H9 (cell line): ENCODE measurements around the gene TRAF3. TPM values are rescaled to one million over a fixed set of nuclear protein-coding genes. Genes with fewer than 3 reads are reported as not detected.
A peak's percentile ranks its signal among the peaks of the same experiment; 100 is the strongest.

Source experiments
- DNase-seq: peaks from one replicate; pipeline ENCODE4 v3.0.0-alpha.2; 2017
- H2AFZ ChIP-seq: one replicate; pipeline ENCODE4 v1.6.1; 2013; ENCODE audit warnings: mild to moderate bottlenecking, low read length, control low read depth, moderate library complexity
- H2AK5ac ChIP-seq: 2 replicates; pipeline ENCODE4 v1.6.1; 2013; ENCODE audit warnings: low read length, control low read depth, mixed read lengths; ENCODE audit not compliant: insufficient read length
- H2BK120ac ChIP-seq: one replicate; pipeline ENCODE4 v1.6.1; 2013; ENCODE audit warnings: low read depth, mild to moderate bottlenecking, low read length, control low read depth, inconsistent platforms; ENCODE audit not compliant: poor library complexity, severe bottlenecking
- H2BK12ac ChIP-seq: 2 replicates; pipeline ENCODE4 v1.6.1; 2013; ENCODE audit warnings: low read length, control low read depth, mixed read lengths, low read depth; ENCODE audit not compliant: insufficient read length
- H2BK15ac ChIP-seq: 2 replicates; pipeline ENCODE4 v1.6.1; 2013; ENCODE audit warnings: low read depth, low read length, control low read depth
- H2BK20ac ChIP-seq: one replicate; pipeline ENCODE4 v1.6.1; 2013; ENCODE audit warnings: low read depth, mild to moderate bottlenecking, low read length, control low read depth, inconsistent platforms; ENCODE audit not compliant: poor library complexity, severe bottlenecking
- H2BK5ac ChIP-seq: 2 replicates; pipeline ENCODE4 v1.6.1; 2013; ENCODE audit warnings: low read length, control low read depth, mixed read lengths; ENCODE audit not compliant: insufficient read length
- H3K14ac ChIP-seq: 2 replicates; pipeline ENCODE4 v1.6.1; 2013; ENCODE audit warnings: low read length, control low read depth; ENCODE audit not compliant: insufficient read depth
- H3K18ac ChIP-seq: 2 replicates; pipeline ENCODE4 v1.6.1; 2013; ENCODE audit warnings: low read depth, mild to moderate bottlenecking, mixed read lengths, low read length, control low read depth; ENCODE audit not compliant: insufficient read length
- H3K23ac ChIP-seq: 2 replicates; pipeline ENCODE4 v1.6.1; 2013; ENCODE audit warnings: low read length, control low read depth, mixed read lengths, low read depth; ENCODE audit not compliant: insufficient read length
- H3K23me2 ChIP-seq: 2 replicates; pipeline ENCODE4 v1.6.1; 2013; ENCODE audit warnings: low read depth, mild to moderate bottlenecking, mixed read lengths, low read length, control low read depth; ENCODE audit not compliant: insufficient read length, poor library complexity, severe bottlenecking
- H3K27ac ChIP-seq: 2 replicates; pipeline ENCODE4 v1.5.1; 2013; ENCODE audit warnings: low read length, control low read depth, mixed read lengths, low read depth; ENCODE audit not compliant: insufficient read length
- H3K27me3 ChIP-seq: 2 replicates; pipeline ENCODE4 v1.6.1; 2013; ENCODE audit warnings: low read length, control low read depth, inconsistent platforms; ENCODE audit not compliant: insufficient read depth
- H3K4ac ChIP-seq: 2 replicates; pipeline ENCODE4 v1.6.1; 2013; ENCODE audit warnings: low read depth, mild to moderate bottlenecking, control low read depth, inconsistent platforms, low read length, moderate library complexity
- H3K4me1 ChIP-seq: 2 replicates; pipeline ENCODE4 v1.6.1; 2013; ENCODE audit warnings: low read length, control low read depth, inconsistent platforms; ENCODE audit not compliant: insufficient read depth
- H3K4me2 ChIP-seq: 2 replicates; pipeline ENCODE4 v1.6.1; 2013; ENCODE audit warnings: low read length, control low read depth, mixed read lengths; ENCODE audit not compliant: insufficient read length, insufficient read depth
- H3K56ac ChIP-seq: 2 replicates; pipeline ENCODE4 v1.6.1; 2013; ENCODE audit warnings: low read depth, mild to moderate bottlenecking, mixed read lengths, low read length, control low read depth; ENCODE audit not compliant: insufficient read length
- H3K79me1 ChIP-seq: 2 replicates; pipeline ENCODE4 v1.6.1; 2013; ENCODE audit warnings: low read depth, mild to moderate bottlenecking, moderate library complexity, low read length, control low read depth, inconsistent platforms; ENCODE audit not compliant: insufficient read depth, poor library complexity, severe bottlenecking
- H3K79me2 ChIP-seq: 2 replicates; pipeline ENCODE4 v1.6.1; 2013; ENCODE audit warnings: low read length, control low read depth, inconsistent platforms; ENCODE audit not compliant: insufficient read depth
- H3K9ac ChIP-seq: 2 replicates; pipeline ENCODE4 v1.6.1; 2013; ENCODE audit warnings: low read length, control low read depth, mixed read lengths; ENCODE audit not compliant: insufficient read length; ENCODE audit errors: extremely low read depth
- H3K9me3 ChIP-seq: one replicate; pipeline ENCODE4 v1.6.1; 2013; ENCODE audit warnings: low read depth, low read length, inconsistent platforms; ENCODE audit not compliant: control insufficient read depth
- H3T11ph ChIP-seq: one replicate; pipeline ENCODE4 v1.6.1; 2013; ENCODE audit warnings: mild to moderate bottlenecking, low read length, control low read depth, inconsistent platforms
- H4K20me1 ChIP-seq: one replicate; pipeline ENCODE4 v1.6.1; 2013; ENCODE audit not compliant: control insufficient read depth, insufficient read length, insufficient read depth
- H4K5ac ChIP-seq: 2 replicates; pipeline ENCODE4 v1.6.1; 2013; ENCODE audit warnings: low read depth, mild to moderate bottlenecking, mixed read lengths, low read length, control low read depth; ENCODE audit not compliant: insufficient read length
- H4K8ac ChIP-seq: replicated peaks from 2 replicates; pipeline ENCODE4 v1.6.1; 2013; ENCODE audit warnings: low read length, control low read depth, mixed read lengths, low read depth; ENCODE audit not compliant: insufficient read length
- H4K91ac ChIP-seq: 2 replicates; pipeline ENCODE4 v1.6.1; 2013; ENCODE audit warnings: low read depth, mild to moderate bottlenecking, moderate library complexity, mixed read lengths, low read length, control low read depth; ENCODE audit not compliant: insufficient read length
- H3K27ac Mint-ChIP-seq, 3 experiments: 2 replicates in 2 of 3; 3 replicates in 1 of 3; pipeline ENCODE4 v1.8.0; 2020 to 2021; ENCODE audit warnings: mixed read lengths in 3 of 3, mild to moderate bottlenecking in 1 of 3, moderate library complexity in 1 of 3
- H3K27me3 Mint-ChIP-seq: 2 replicates; pipeline ENCODE4 v1.8.0; 2021; ENCODE audit warnings: low read depth, mild to moderate bottlenecking, moderate library complexity, mixed read lengths
- H3K36me3 Mint-ChIP-seq, 3 experiments: 2 replicates in 2 of 3; 3 replicates in 1 of 3; pipeline ENCODE4 v1.8.0; 2020 to 2021; ENCODE audit warnings: low read depth in 3 of 3, mixed read lengths in 3 of 3; ENCODE audit not compliant: insufficient read depth in 1 of 3
- H3K4me1 Mint-ChIP-seq, 2 experiments: 2 replicates each; pipeline ENCODE4 v1.8.0; 2020; ENCODE audit warnings: mixed read lengths in 2 of 2
- H3K4me3 Mint-ChIP-seq, 2 experiments: 2 replicates in 1 of 2; 3 replicates in 1 of 2; pipeline ENCODE4 v1.8.0; 2020 to 2021; ENCODE audit warnings: mild to moderate bottlenecking in 2 of 2, mixed read lengths in 2 of 2, moderate library complexity in 1 of 2
- H3K9me3 Mint-ChIP-seq, 2 experiments: 2 replicates in 1 of 2; 3 replicates in 1 of 2; pipeline ENCODE4 v1.8.0; 2020; ENCODE audit warnings: mild to moderate bottlenecking in 2 of 2, mixed read lengths in 2 of 2, moderate library complexity in 1 of 2
- CTCF ChIP-seq: fragments of 200-600 bp; sonication (generic); conservative IDR thresholded peaks from 3 replicates; pipeline ENCODE4 v1.8.0; 2021; ENCODE audit warnings: antibody characterized with exemption, mild to moderate bottlenecking
- WGBS: extraction: QIAGEN DNeasy Blood & Tissue Kit; methylation state at CpG from one replicate; pipeline ENCODE4 v1.1.7; 2013; ENCODE audit warnings: missing lambda C conversion rate, low lambda C conversion rate, mixed read lengths; ENCODE audit not compliant: insufficient read length; ENCODE audit errors: extremely low coverage; 5-methylcytosine and 5-hydroxymethylcytosine counted together
- total RNA-seq: library from RNA; stranded (reverse); gene quantifications from 2 replicates; pipeline ENCODE4 v1.2.1, GENCODE V29; 2021

Gene TRAF3
- total RNA-seq, 1 experiment from 2014 or later: 9.6 TPM

- Histone ChIP-seq H2BK20ac (no peak overlapping the region), H4K5ac (no peak overlapping the region), H4K20me1 (no peaks in the 10 kb centered on the region), H3K23me2 (no peaks in the 10 kb centered on the region), H3K4me1 (0 out of 2 replicates have a peak, but pooled peaks cover 2% of the 10 kb centered on the region), H3K27ac (no peak overlapping the region), H2BK5ac (no peak overlapping the region), H2AK5ac (no peak overlapping the region), H3K14ac (no peak overlapping the region), H3K18ac (no peak overlapping the region), H3T11ph (no peak overlapping the region), H2BK15ac (no peak overlapping the region), H4K8ac (no peak overlapping the region), H3K79me1 (no peaks in the 10 kb centered on the region), H3K9me3 (no peaks in the 10 kb centered on the region), H3K23ac (no peak overlapping the region), H3K4me2 (no peak overlapping the region), H2BK120ac (no peak overlapping the region), H2BK12ac (no peak overlapping the region), H2AFZ (no peak overlapping the region), H3K56ac (no peak overlapping the region), H3K27me3 (no peaks in the 10 kb centered on the region), H3K4ac (no peak overlapping the region), H3K9ac (no peak overlapping the region), H4K91ac (no peak overlapping the region), H3K79me2 (no peaks in the 10 kb centered on the region)
- Mint-ChIP-seq H3K9me3 (no peaks in the 10 kb centered on the region), H3K4me1 (peaks cover 26 to 30% of the 10 kb centered on the region in 2 experiments), H3K36me3 (peaks cover 0 to 2% (median 0%) of the 10 kb centered on the region in 3 experiments; a peak in 1 of 7 replicates), H3K27ac (peak overlapping the region in 1 of 3 experiments; percentile 3; a peak in 2 of 7 replicates), H3K4me3 (no peak overlapping the region), H3K27me3 (peaks cover 4% of the 10 kb centered on the region)
- peak; percentile 42 for DNase-seq
- WGBS: no CpG with 5 or more reads among the region's 10 CpGs
- TF ChIP-seq CTCF: peak; percentile 27; the same call in 2 of the 3 replicates
Measured at GRCh38 chr14:102759456-102760187, 17.6 kb upstream of the TRAF3 start.
